HCT116 (cell line): ENCODE results near the gene LCMT2. TPM values are rescaled to one million over a fixed set of nuclear protein-coding genes. Genes with fewer than 3 reads are reported as not detected.

ENCODE experiments used
- ATAC-seq: fragments of 200-7000 bp; cut with Tn5 transposase; 2 replicates; pipeline ENCODE4 v1.9.1; 2020; ENCODE audit warnings: mild to moderate bottlenecking, moderate library complexity
- BruUV-seq: library from RNA; stranded (reverse); fragments of 400-500 nt; replicated peaks from 2 replicates; lab custom pipeline; 2021; lab: Mats Ljungman, UMichigan
- CTCF ChIA-PET: fragments of 300-600 bp; sonication (Branson Sonifier 250); formaldehyde crosslinking; loops from one replicate; lab custom pipeline; 2021; ENCODE audit warnings: antibody characterized with exemption; lab: Charles Lee
- POLR2A ChIA-PET: fragments of 300-600, 350-600 bp; sonication (Branson Sonifier 250); formaldehyde crosslinking; loops from one replicate; lab custom pipeline; 2021; ENCODE audit warnings: antibody characterized with exemption; lab: Charles Lee
- RAD21 ChIA-PET, 2 experiments: fragments of 300-600 bp; sonication (Branson Sonifier 250); formaldehyde crosslinking; loops; one replicate each; lab custom pipeline; 2023; ENCODE audit warnings: low total read pairs in 2 of 2; ENCODE audit not compliant: uncharacterized antibody in 2 of 2, unreplicated experiment in 2 of 2, low non-redundant PET in 1 of 2; lab: Charles Lee
- DNase-seq: peaks from one replicate; pipeline ENCODE4 v3.0.0-alpha.2; 2010; ENCODE audit warnings: low read depth, low spot score
- H2AFZ ChIP-seq: fragments of 200-600 bp; shearing (Covaris generic), sonication (generic); 2 replicates; pipeline ENCODE4 v1.6.1; 2017; ENCODE audit warnings: low read depth, mixed run types, mixed read lengths, antibody characterized with exemption, low read length; ENCODE audit not compliant: poor library complexity, severe bottlenecking
- H3K27ac ChIP-seq: 2 replicates; pipeline ENCODE4 v1.5.1; 2012; ENCODE audit warnings: low read depth, low read length
- H3K27me3 ChIP-seq: fragments of 200-600 bp; sonication (generic); 2 replicates; pipeline ENCODE4 v1.6.1; 2016; ENCODE audit warnings: mixed run types, low read length, mixed read lengths; ENCODE audit not compliant: insufficient read depth
- H3K36me3 ChIP-seq, 2 experiments: fragments of 200-500 bp in 1 of 2; fragments of 200-600 bp in 1 of 2; sonication (Bioruptor generic) in 1 of 2; sonication (generic) in 1 of 2; 2 replicates each; pipeline versions ENCODE4 v1.5.1 to v1.6.1; 2014 to 2016; ENCODE audit warnings: low read length in 2 of 2, inconsistent platforms in 1 of 2, mixed read lengths in 1 of 2, mixed run types in 1 of 2; ENCODE audit not compliant: insufficient read depth in 2 of 2, control insufficient read depth in 1 of 2
- H3K4me1 ChIP-seq, 2 experiments: fragments of 200-600 bp in 1 of 2; sonication (generic) in 1 of 2; 2 replicates each; pipeline versions ENCODE4 v1.5.1 to v1.6.1; 2012 to 2017; ENCODE audit warnings: low read length in 2 of 2, inconsistent platforms in 1 of 2, mild to moderate bottlenecking in 1 of 2, mixed read lengths in 1 of 2, mixed run types in 1 of 2, moderate library complexity in 1 of 2; ENCODE audit not compliant: insufficient read depth in 2 of 2, control insufficient read depth in 1 of 2
- H3K4me2 ChIP-seq: fragments of 200-600 bp; sonication (generic); 2 replicates; pipeline ENCODE4 v1.6.1; 2017; ENCODE audit warnings: mixed run types, low read length, mixed read lengths
- H3K4me3 ChIP-seq, 2 experiments: fragments of 200-600 bp in 1 of 2; sonication (generic) in 1 of 2; replicated peaks in 1 of 2; 2 replicates each; pipeline ENCODE4 v1.5.1; 2011 to 2016; ENCODE audit warnings: low read length in 2 of 2, control low read depth in 1 of 2, low read depth in 1 of 2, mild to moderate bottlenecking in 1 of 2, mixed read lengths in 1 of 2, mixed run types in 1 of 2
- H3K79me2 ChIP-seq: fragments of 200-600 bp; sonication (generic); 2 replicates; pipeline ENCODE4 v1.6.1; 2017; ENCODE audit warnings: mild to moderate bottlenecking, mixed run types, low read length, moderate library complexity, mixed read lengths; ENCODE audit not compliant: insufficient read depth
- H3K9ac ChIP-seq: fragments of 200-600 bp; sonication (generic); 2 replicates; pipeline ENCODE4 v1.6.1; 2016; ENCODE audit warnings: low read length, mixed read lengths
- H3K9me2 ChIP-seq: fragments of 200-600 bp; sonication (generic), shearing (Covaris generic); 2 replicates; pipeline ENCODE4 v1.6.1; 2017; ENCODE audit warnings: mixed run types, mild to moderate bottlenecking, moderate library complexity; ENCODE audit not compliant: insufficient read depth
- H3K9me3 ChIP-seq, 2 experiments: fragments of 200-500 bp in 1 of 2; fragments of 200-600 bp in 1 of 2; sonication (Bioruptor generic) in 1 of 2; sonication (generic) in 1 of 2; 2 replicates each; pipeline ENCODE4 v1.6.1; 2014 to 2017; ENCODE audit warnings: low read length in 2 of 2, mixed read lengths in 2 of 2, inconsistent platforms in 1 of 2, low read depth in 1 of 2, mild to moderate bottlenecking in 1 of 2, mixed run types in 1 of 2, moderate library complexity in 1 of 2; ENCODE audit not compliant: control insufficient read depth in 1 of 2, insufficient read depth in 1 of 2
- H4K20me1 ChIP-seq: fragments of 200-600 bp; sonication (generic), shearing (Covaris generic); 2 replicates; pipeline ENCODE4 v1.6.1; 2017; ENCODE audit warnings: mixed run types, mild to moderate bottlenecking, moderate library complexity; ENCODE audit not compliant: insufficient read depth
- ATF3 ChIP-seq: IDR thresholded peaks from 2 replicates; pipeline ENCODE4 v1.6.1; 2012
- CBX3 ChIP-seq: IDR thresholded peaks from 2 replicates; pipeline ENCODE4 v1.6.1; 2012; ENCODE audit warnings: low read depth
- CEBPB ChIP-seq: IDR thresholded peaks from 2 replicates; pipeline ENCODE4 v1.6.1; 2012; ENCODE audit warnings: low read depth
- FOSL1 ChIP-seq: IDR thresholded peaks from 2 replicates; pipeline ENCODE4 v1.6.1; 2012; ENCODE audit warnings: low read depth
- POLR2A ChIP-seq: IDR thresholded peaks from 2 replicates; pipeline ENCODE4 v1.7.0; 2011; ENCODE audit warnings: borderline replicate concordance; ENCODE audit not compliant: insufficient read depth, insufficient read length; ENCODE audit errors: extremely low read depth
- POLR2AphosphoS5 ChIP-seq: IDR thresholded peaks from 2 replicates; pipeline ENCODE4 v1.6.1; 2011; ENCODE audit warnings: mild to moderate bottlenecking, low read depth, low read length, moderate library complexity
- RAD21 ChIP-seq: IDR thresholded peaks from 2 replicates; pipeline ENCODE4 v1.6.1; 2012; ENCODE audit warnings: low read depth, mild to moderate bottlenecking
- SP1 ChIP-seq: IDR thresholded peaks from 2 replicates; pipeline ENCODE4 v1.6.1; 2012; ENCODE audit warnings: low read depth
- SRF ChIP-seq: IDR thresholded peaks from 2 replicates; pipeline ENCODE4 v1.6.1; 2012; ENCODE audit warnings: low read depth
- YY1 ChIP-seq: IDR thresholded peaks from 2 replicates; pipeline ENCODE4 v1.6.1; 2011; ENCODE audit warnings: low read length, low read depth, moderate library complexity, mild to moderate bottlenecking; ENCODE audit not compliant: insufficient replicate concordance; ENCODE audit errors: extremely low read depth
- ZFX ChIP-seq: fragments of 450-650 bp; IDR thresholded peaks from 2 replicates; pipeline ENCODE4 v1.6.1; 2017
- intact Hi-C: fragments of 100-400 bp; cut with micrococcal nuclease; formaldehyde crosslinking; loops from 2 replicates; pipeline ENCODE4 v1.10.0; 2022
- total RNA-seq: library from RNA; stranded (reverse); gene quantifications from one replicate; pipeline ENCODE4 v1.2.1, GENCODE V29; 2021; ENCODE audit not compliant: unreplicated experiment
- TF ChIP-seq, protein P1 (sequence below): IDR thresholded peaks from 2 replicates; pipeline ENCODE4 v1.6.1; 2012
- TF ChIP-seq, protein P2 (sequence below), 3 experiments: fragments of 200-600 bp in 1 of 3; sonication (generic) in 1 of 3; IDR thresholded peaks in 2 of 3; conservative IDR thresholded peaks in 1 of 3; 2 replicates each; pipeline ENCODE4 v1.5.1; 2012 to 2017; ENCODE audit warnings: low read depth in 2 of 3, low read length in 2 of 3, antibody characterized with exemption in 1 of 3, borderline replicate concordance in 1 of 3, control low read depth in 1 of 3, mild to moderate bottlenecking in 1 of 3, mixed read lengths in 1 of 3, mixed run types in 1 of 3, moderate library complexity in 1 of 3; ENCODE audit not compliant: insufficient read depth in 1 of 3

The LCMT2 gene
- total RNA-seq, 1 experiment from 2014 or later = 4.7 TPM

DNA sequence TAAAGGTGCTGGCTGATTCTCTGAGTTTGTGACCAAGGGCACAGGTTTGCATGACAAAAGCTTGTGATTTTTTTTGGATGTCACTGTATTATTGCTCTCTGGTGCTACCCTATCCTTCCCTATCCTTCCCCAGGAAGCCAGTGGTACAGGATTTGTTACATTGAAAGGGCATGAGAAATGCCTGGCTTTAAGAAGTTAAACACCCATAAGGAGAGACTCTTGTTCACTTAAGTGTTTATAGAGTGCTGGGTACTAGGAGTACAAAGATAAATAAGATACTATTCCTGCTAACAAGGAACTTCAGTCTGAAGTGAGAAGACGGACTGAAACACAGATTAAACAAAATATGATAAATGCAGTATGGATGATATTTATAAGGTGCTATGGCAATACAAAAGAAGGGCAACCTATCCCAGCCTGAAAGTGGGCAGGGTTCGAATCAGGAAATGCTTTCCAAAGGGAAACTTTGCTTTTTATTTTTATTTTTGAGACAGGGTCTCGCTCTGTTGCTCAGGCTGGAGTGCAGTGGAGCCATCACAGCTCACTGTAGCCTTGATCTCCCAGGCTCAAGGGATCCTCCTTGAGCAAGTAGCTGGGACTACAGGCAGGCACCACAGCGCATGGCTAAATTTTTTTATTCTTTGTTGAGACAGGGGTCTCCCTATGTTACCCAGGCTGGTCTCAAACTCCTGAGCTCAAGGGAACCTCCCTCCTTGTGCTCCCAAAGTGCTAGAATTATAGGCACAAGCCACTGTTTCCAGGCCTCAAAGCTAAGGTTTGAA, 11.2 kb downstream of the LCMT2 start (continued):
- TF ChIP-seq ATF3 (no peak), SRF (no peak), YY1 (no peak), CEBPB (no peak), RAD21 (no peak), POLR2A (no peak), ZFX (no peak), FOSL1 (no peak), SP1 (no peak), CBX3 (no peak), POLR2AphosphoS5 (no peak)

DNA sequence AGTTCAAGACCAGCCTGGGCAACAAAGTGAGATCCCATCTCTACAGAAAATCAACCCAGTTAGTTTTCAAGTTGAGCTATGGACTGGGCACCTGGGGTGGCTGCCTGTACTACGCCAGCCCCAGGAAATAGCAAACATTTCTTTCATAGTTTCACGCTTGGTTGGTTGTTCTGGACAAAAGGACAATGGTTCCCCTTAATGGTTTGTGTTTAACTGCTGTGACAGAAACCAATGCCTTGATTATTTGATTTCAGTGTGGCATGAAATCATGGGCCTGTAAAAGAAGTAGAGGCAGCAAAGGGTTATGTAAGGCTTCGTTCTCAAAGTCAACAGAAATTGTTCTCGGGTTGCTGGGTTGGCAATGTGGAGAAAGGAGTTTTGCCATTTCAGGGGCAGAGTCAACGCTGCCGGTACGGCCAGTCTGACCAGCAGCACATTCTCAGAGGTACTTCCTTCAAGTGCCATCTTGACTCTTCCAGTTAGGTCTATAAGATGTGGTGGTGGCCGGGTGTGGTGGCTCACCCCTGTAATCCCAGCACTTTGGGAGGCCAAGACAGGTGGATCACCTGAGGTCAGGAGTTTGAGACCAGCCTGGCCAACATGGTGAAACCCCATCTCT, 12.7 kb downstream of the LCMT2 start:
- intact Hi-C loops = no loop called here
- Histone ChIP-seq H3K4me3 (no peak overlapping the region), H4K20me1 (no peaks in the 10 kb centered on the region), H3K9ac (no peak overlapping the region), H2AFZ (no peak overlapping the region)
- ATAC-seq = no peak
- DNase-seq = no peak
- RAD21 ChIA-PET = no interaction called here
- no peak for TF ChIP-seq RAD21
- TF ChIP-seq, protein P1, sequence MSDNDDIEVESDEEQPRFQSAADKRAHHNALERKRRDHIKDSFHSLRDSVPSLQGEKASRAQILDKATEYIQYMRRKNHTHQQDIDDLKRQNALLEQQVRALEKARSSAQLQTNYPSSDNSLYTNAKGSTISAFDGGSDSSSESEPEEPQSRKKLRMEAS = no peak
- no peak for TF ChIP-seq POLR2A
- TF ChIP-seq, protein P2, sequence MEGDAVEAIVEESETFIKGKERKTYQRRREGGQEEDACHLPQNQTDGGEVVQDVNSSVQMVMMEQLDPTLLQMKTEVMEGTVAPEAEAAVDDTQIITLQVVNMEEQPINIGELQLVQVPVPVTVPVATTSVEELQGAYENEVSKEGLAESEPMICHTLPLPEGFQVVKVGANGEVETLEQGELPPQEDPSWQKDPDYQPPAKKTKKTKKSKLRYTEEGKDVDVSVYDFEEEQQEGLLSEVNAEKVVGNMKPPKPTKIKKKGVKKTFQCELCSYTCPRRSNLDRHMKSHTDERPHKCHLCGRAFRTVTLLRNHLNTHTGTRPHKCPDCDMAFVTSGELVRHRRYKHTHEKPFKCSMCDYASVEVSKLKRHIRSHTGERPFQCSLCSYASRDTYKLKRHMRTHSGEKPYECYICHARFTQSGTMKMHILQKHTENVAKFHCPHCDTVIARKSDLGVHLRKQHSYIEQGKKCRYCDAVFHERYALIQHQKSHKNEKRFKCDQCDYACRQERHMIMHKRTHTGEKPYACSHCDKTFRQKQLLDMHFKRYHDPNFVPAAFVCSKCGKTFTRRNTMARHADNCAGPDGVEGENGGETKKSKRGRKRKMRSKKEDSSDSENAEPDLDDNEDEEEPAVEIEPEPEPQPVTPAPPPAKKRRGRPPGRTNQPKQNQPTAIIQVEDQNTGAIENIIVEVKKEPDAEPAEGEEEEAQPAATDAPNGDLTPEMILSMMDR (IDR thresholded peaks at IDR 0.05 in 2 of 3, conservative IDR thresholded peaks at IDR 0.05 in 1 of 3; ENCODE audit: borderline replicate concordance in 1 of 3, insufficient read depth in 1 of 3, low read depth in 2 of 3, low read length in 2 of 3) = no peak
- no peak for TF ChIP-seq POLR2AphosphoS5
- TF ChIP-seq, all 23 proteins: peak for 0
- no peaks in the 10 kb centered on the region for H3K27me3 ChIP-seq
- CTCF ChIA-PET = no interaction called here
- H3K9me2 ChIP-seq = no peaks in the 10 kb centered on the region
- H3K4me2 ChIP-seq = no peak overlapping the region
- no peaks in the 10 kb centered on the region for H3K36me3 ChIP-seq
- no peaks in the 10 kb centered on the region for H3K9me3 ChIP-seq
- POLR2A ChIA-PET = no interaction called here
- H3K79me2 ChIP-seq = no peaks in the 10 kb centered on the region
- BruUV-seq = no TSS peak
- no peak overlapping the region for H3K27ac ChIP-seq
- peaks cover 0 to 8% of the 10 kb centered on the region in 2 experiments; a peak in 1 of 4 replicates for H3K4me1 ChIP-seq
